AG10803 (cell line): ENCODE results near the gene COPS7A.

ENCODE experiments used
- DNase-seq: peaks from one replicate; pipeline ENCODE4 v3.0.0; 2010; ENCODE audit warnings: low read depth
- H3K4me3 ChIP-seq: 2 replicates; pipeline ENCODE4 v1.5.1; 2011; ENCODE audit warnings: mild to moderate bottlenecking, low read length, control low read depth
- TF ChIP-seq, protein P1 (sequence below): conservative IDR thresholded peaks from 2 replicates; pipeline ENCODE4 v1.5.1; 2011; ENCODE audit warnings: mild to moderate bottlenecking, low read length, control low read depth, inconsistent platforms

The COPS7A gene

DNA sequence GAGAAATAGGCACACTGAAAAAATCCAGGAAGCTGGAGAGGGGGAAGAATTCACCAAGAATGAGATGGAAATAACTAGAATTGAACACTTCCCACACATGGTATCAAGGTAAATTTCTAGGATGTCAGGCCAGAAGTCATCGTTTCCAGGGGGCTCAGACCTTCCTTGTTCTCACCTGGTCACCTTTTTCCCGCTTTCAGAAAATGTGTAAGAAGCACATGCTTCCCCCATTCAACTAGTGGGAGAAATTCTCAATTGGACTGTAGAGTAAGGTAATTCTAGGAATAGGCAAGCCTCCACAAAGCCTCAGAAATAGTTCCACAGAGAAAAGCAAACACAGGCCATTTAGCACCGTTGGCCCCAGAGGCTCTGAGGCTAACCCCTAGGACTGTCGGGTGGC lies 39.5 kb downstream of the COPS7A start:
- H3K4me3 ChIP-seq: peak overlapping the region; percentile 35
- DNase-seq: no peak
- TF ChIP-seq, protein P1, sequence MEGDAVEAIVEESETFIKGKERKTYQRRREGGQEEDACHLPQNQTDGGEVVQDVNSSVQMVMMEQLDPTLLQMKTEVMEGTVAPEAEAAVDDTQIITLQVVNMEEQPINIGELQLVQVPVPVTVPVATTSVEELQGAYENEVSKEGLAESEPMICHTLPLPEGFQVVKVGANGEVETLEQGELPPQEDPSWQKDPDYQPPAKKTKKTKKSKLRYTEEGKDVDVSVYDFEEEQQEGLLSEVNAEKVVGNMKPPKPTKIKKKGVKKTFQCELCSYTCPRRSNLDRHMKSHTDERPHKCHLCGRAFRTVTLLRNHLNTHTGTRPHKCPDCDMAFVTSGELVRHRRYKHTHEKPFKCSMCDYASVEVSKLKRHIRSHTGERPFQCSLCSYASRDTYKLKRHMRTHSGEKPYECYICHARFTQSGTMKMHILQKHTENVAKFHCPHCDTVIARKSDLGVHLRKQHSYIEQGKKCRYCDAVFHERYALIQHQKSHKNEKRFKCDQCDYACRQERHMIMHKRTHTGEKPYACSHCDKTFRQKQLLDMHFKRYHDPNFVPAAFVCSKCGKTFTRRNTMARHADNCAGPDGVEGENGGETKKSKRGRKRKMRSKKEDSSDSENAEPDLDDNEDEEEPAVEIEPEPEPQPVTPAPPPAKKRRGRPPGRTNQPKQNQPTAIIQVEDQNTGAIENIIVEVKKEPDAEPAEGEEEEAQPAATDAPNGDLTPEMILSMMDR: no peak

DNA sequence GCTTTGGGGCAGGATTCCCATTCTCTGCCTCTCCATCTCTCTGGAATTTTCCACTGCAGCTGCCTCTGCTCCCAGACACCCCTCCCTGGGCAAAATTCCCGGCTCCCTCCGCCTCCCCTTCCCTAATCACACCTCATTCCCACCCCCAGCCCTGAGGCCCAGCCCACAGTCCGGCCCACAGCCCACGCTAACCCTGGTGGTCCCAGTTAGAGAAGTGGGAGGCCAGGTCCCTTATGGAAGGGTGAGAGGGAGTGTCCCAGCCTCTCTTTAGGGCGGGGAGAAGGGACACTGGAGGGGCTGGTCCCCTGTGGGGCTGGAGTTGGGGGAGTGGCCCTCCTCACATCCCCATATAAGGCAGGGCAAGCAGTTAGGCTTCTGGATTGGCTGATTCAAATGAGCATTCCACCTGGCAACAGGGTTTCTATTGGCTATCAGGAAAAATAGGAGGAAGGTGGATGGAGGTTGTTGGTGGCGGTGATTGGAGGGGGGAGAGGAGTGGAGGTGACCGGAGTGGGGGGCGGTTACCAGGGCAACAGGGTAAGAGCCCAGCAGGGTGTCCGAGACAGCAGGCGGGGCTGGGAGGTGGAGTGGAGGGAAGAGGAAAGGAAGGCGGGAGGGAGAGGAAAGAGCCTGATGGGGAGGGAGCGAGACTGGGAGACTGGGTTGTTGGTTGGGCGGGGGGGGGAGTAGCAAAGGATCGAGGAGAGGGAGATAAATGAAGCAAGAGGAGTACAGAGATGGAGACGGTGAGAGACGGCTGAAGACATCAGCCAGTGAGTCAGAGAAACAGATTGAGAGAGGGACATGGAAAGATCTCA lies 40.4 kb downstream of the COPS7A start:
- peak; percentile 99 for DNase-seq
- peak overlapping the region; percentile 44 for H3K4me3 ChIP-seq
- TF ChIP-seq, protein P1: no peak

DNA sequence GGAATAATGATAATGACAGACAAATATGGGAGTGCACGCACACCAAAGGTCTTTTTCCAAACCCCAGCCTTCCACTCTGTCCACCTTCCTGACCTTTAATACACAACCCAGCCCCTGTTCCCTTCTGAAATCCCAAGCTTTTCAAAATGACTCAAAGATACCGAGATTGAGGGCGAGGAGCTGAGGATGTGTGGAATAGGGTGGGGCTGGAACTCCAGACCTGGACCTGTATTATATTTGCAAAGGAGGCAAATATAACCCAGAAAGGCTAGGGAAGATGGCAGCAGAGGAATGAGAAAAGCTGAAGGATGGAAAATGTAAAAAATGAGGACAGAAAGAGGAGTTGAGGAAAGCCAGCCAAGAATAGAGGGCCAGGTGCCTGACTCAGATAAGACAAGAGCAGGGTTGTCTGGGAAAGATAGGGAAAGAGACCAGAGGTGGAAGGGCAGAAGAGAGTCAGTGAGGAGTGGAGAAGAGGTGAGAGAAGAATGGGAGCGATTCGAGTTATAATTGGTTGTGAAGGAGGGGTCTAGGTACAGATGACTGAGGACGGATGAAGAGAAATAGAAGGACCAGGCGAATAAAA lies 41.3 kb downstream of the COPS7A start:
- TF ChIP-seq, protein P1: no peak
- DNase-seq: no peak
- H3K4me3 ChIP-seq: peak overlapping the region; percentile 87

DNA sequence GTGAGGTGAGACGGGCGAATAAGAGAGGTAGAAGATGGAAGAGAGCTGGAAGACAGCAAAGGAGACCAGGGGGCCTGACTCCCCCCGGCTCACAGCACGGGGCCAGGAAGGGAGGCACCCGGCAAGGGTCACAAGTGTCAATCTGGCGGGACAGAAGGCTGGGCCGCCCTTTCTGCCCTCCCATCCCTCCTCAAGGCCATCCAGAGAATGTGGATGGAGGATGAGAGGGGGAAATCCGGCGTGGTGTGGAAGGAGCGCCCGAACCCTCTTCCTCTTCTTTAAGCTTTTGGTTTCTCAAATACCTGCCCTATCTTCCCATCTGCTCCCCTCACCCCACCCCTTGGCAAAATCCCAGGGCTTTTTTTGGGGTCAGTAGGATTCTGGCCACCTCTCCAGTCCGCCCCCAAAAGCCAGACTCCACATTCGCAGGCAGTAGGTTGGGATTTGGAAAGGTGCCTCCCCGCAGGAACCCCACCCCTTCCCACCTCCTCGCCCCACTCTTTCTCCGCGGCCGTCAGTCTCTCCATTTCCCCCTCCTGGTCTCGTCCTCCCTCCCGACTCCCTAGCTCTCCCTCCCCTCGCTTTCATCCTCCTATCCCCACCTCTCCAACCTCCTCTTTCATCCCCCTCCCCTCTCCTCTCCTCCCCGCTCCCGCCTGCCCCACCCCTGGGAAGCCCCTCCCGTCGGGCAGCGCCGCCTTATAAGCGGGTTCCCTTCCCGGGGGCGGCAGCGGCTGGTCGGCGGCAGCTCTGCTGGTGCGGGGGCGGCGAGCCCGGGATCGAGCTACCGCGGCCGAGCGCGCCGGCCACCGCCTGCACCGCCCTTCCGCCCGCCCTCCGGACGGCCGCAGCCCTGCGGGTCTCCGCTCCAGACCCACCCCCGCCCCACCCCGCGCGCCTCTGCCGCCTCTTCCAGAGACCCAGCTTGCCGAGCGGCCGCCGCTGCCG lies 42.1 kb downstream of the COPS7A start, which contains the start of gene PTMS:
Gene PTMS, plus strand, starts transcription at position 730 of the 948 bp plus-strand sequence. CDS start 343 bp downstream, outside the sequence.
- peak; percentile 91 for DNase-seq
- H3K4me3 ChIP-seq: peak within 1 kb of the TSS; percentile 87
- TF ChIP-seq, protein P1: no peak

DNA sequence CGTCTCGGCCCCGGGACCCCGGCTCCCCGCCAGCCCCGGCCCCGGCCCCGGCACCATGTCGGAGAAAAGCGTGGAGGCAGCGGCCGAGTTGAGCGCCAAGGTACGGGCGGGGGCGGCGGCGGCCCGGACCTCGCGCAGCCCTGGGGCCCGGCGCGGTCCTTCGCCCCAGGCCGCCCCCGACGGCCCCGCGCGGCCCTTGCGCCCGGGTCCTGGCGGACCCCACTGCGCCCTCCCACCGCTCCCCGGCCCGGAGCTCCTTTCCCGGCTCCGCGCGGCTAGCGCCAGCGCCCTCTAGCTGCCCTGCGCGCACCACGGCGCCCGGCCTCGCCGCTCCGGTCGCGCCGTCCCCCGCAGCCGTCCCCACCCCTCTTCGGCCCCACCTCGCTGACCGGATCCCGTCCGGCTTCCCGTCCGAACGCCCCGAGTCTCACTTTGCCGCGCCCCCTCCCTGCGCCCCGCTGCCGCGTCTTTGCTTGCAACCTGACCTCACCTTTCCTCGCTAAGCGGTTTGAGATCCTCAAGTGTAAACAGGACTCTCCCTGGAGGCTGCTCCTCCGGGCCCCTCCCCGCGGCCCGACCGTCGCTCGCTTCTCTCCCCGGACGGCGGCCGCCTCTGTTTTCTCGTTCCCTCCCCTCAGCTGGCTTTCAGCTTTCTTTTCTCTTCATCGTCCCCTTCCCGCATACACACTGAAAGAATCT lies 43.0 kb downstream of the COPS7A start:
- peak overlapping the region; percentile 87 for H3K4me3 ChIP-seq
- TF ChIP-seq, protein P1: peak; percentile 41
- DNase-seq: peak; percentile 60
